HK-2 (cell line): Measurements from ENCODE around the gene NRDC.

ENCODE experiments used
- DNase-seq: peaks from one replicate; pipeline ENCODE4 v3.0.0-alpha.2; 2018; ENCODE audit not compliant: unreplicated experiment

Gene NRDC

GRCh38 chr1:51760872-51761271 is 117.7 kb downstream of the NRDC start:
- DNase-seq: no peak

- DNase-seq: no peak
These were observed 120.2 kb downstream of the NRDC start for GRCh38 chr1:51758310-51758709.

- no peak for DNase-seq
These were observed 122.2 kb downstream of the NRDC start for GRCh38 chr1:51756290-51756689.

GRCh38 chr1:51755437-51755836 is 123.1 kb downstream of the NRDC start:
- DNase-seq: no peak

GRCh38 chr1:51754666-51755065 is 123.9 kb downstream of the NRDC start:
- no peak for DNase-seq

- DNase-seq: no peak
These were observed 124.6 kb downstream of the NRDC start for GRCh38 chr1:51753969-51754368.

- no peak for DNase-seq
These were observed 126.2 kb downstream of the NRDC start for GRCh38 chr1:51752073-51752948.

- no peak for DNase-seq
These were observed 127.8 kb downstream of the NRDC start for GRCh38 chr1:51750729-51751128.

- no peak for DNase-seq
These were observed 128.3 kb downstream of the NRDC start for GRCh38 chr1:51750218-51750617.

- DNase-seq: no peak
These were observed 129.4 kb downstream of the NRDC start for GRCh38 chr1:51749151-51749550.

- DNase-seq: no peak
These were observed 133.3 kb downstream of the NRDC start for GRCh38 chr1:51745304-51745570.

GRCh38 chr1:51744506-51745303 is 133.8 kb downstream of the NRDC start:
- no peak for DNase-seq

- DNase-seq: no peak
These were observed 137.3 kb downstream of the NRDC start for GRCh38 chr1:51741121-51741681.

- no peak for DNase-seq
These were observed 137.9 kb downstream of the NRDC start for GRCh38 chr1:51740652-51741051.
